H1 (cell line): Measurements from ENCODE around the gene PRKAG3. TPM values are rescaled to one million over a fixed set of nuclear protein-coding genes. Genes with fewer than 3 reads are reported as not detected.

Experiments used
- CTCF ChIA-PET: fragments of 300-600 bp; sonication (Branson Sonifier 250); formaldehyde crosslinking; loops from one replicate; lab custom pipeline; 2021; ENCODE audit not compliant: partially characterized antibody; lab: Charles Lee
- POLR2A ChIA-PET: fragments of 300-600 bp; sonication (Branson Sonifier 250); formaldehyde crosslinking; loops from one replicate; lab custom pipeline; 2021; ENCODE audit warnings: inconsistent platforms; ENCODE audit not compliant: partially characterized antibody; lab: Charles Lee
- DNase-seq, 2 experiments: peaks; one replicate each; pipeline versions ENCODE4 v3.0.0 to v3.0.0-alpha.2; 2010 to 2022; ENCODE audit warnings: low spot score in 2 of 2, low read depth in 1 of 2, mixed read lengths in 1 of 2
- FAIRE-seq: peaks from 2 replicates; lab custom pipeline; 2011; peaks lifted over from hg19 to GRCh38; lab: Jason Lieb, UNC
- H2AFZ ChIP-seq: 2 replicates; pipeline ENCODE4 v1.8.1; 2012; ENCODE audit warnings: low read length, inconsistent platforms
- H2AK5ac ChIP-seq: 2 replicates; pipeline ENCODE4 v1.6.1; 2013; ENCODE audit warnings: low read depth, low read length
- H2BK120ac ChIP-seq: replicated peaks from 2 replicates; pipeline ENCODE3; 2013; ENCODE audit warnings: low read depth, low read length, inconsistent platforms
- H2BK12ac ChIP-seq: 2 replicates; pipeline ENCODE4 v1.6.1; 2013; ENCODE audit warnings: low read depth, low read length
- H2BK15ac ChIP-seq: 2 replicates; pipeline ENCODE4 v1.6.1; 2013; ENCODE audit warnings: low read length
- H2BK20ac ChIP-seq: 2 replicates; pipeline ENCODE4 v1.6.1; 2013; ENCODE audit warnings: low read length
- H2BK5ac ChIP-seq: 2 replicates; pipeline ENCODE4 v1.6.1; 2013; ENCODE audit warnings: low read depth, low read length
- H3K14ac ChIP-seq: 2 replicates; pipeline ENCODE4 v1.6.1; 2013; ENCODE audit warnings: inconsistent platforms; ENCODE audit not compliant: insufficient read length
- H3K18ac ChIP-seq: 2 replicates; pipeline ENCODE4 v1.6.1; 2013; ENCODE audit warnings: low read length; ENCODE audit errors: extremely low read depth
- H3K23ac ChIP-seq: 2 replicates; pipeline ENCODE4 v1.6.1; 2013; ENCODE audit warnings: inconsistent platforms; ENCODE audit not compliant: insufficient read length
- H3K23me2 ChIP-seq: 2 replicates; pipeline ENCODE4 v1.6.1; 2013; ENCODE audit warnings: low read depth, low read length
- H3K27ac ChIP-seq: 2 replicates; pipeline ENCODE4 v1.6.1; 2011; ENCODE audit warnings: low read depth, low read length, inconsistent platforms
- H3K27me3 ChIP-seq, 4 experiments: replicated peaks in 1 of 4; 1 replicate in 1 of 4; 2 replicates in 3 of 4; pipeline versions ENCODE4 v1.6.1 to v1.8.1; 2011 to 2013; ENCODE audit warnings: low read length in 3 of 4, mild to moderate bottlenecking in 3 of 4, inconsistent platforms in 2 of 4, mixed read lengths in 2 of 4, moderate library complexity in 1 of 4; ENCODE audit not compliant: control insufficient read depth in 3 of 4, insufficient read depth in 3 of 4; ENCODE audit errors: extremely low read depth in 1 of 4
- H3K36me3 ChIP-seq, 4 experiments: 2 replicates each; pipeline versions ENCODE4 v1.6.1 to v1.8.1; 2011 to 2013; ENCODE audit warnings: mild to moderate bottlenecking in 4 of 4, low read length in 3 of 4, moderate library complexity in 2 of 4, control low read depth in 1 of 4, inconsistent platforms in 1 of 4; ENCODE audit not compliant: insufficient read depth in 4 of 4, control insufficient read depth in 2 of 4
- H3K4ac ChIP-seq: replicated peaks from 2 replicates; pipeline ENCODE3; 2013; ENCODE audit warnings: low read length, low read depth, mixed read lengths, inconsistent platforms; ENCODE audit not compliant: insufficient read length
- H3K4me1 ChIP-seq, 4 experiments: replicated peaks in 1 of 4; 1 replicate in 1 of 4; 2 replicates in 3 of 4; pipeline versions ENCODE4 v1.6.1 to v1.8.1; 2011 to 2013; ENCODE audit warnings: low read length in 3 of 4, inconsistent platforms in 2 of 4, mixed read lengths in 1 of 4; ENCODE audit not compliant: insufficient read depth in 4 of 4, control insufficient read depth in 3 of 4
- H3K4me2 ChIP-seq, 2 experiments: 2 replicates each; pipeline versions ENCODE4 v1.6.1 to v1.8.1; 2011 to 2013; ENCODE audit warnings: low read depth in 2 of 2, low read length in 2 of 2, control low read depth in 1 of 2, inconsistent platforms in 1 of 2, mild to moderate bottlenecking in 1 of 2; ENCODE audit not compliant: insufficient read depth in 1 of 2
- H3K4me3 ChIP-seq, 4 experiments: fragments of 200-600, 300-600 bp in 1 of 4; sonication (generic), shearing (Covaris generic), sonication (Bioruptor Twin) in 1 of 4; 2 replicates each; pipeline versions ENCODE4 v1.5.1 to v1.8.1; 2011 to 2016; ENCODE audit warnings: low read length in 4 of 4, low read depth in 3 of 4, control low read depth in 2 of 4, inconsistent platforms in 2 of 4, mild to moderate bottlenecking in 2 of 4, mixed read lengths in 1 of 4, moderate library complexity in 1 of 4; ENCODE audit not compliant: insufficient read depth in 2 of 4; ENCODE audit errors: extremely low read depth in 1 of 4
- H3K56ac ChIP-seq: replicated peaks from 2 replicates; pipeline ENCODE3; 2013; ENCODE audit warnings: low read depth, mild to moderate bottlenecking, mixed read lengths, low read length, inconsistent platforms; ENCODE audit not compliant: insufficient read length
- H3K79me1 ChIP-seq: 2 replicates; pipeline ENCODE4 v1.6.1; 2013; ENCODE audit warnings: low read depth, low read length, control low read depth
- H3K79me2 ChIP-seq, 2 experiments: 2 replicates each; pipeline versions ENCODE4 v1.6.1 to v1.8.1; 2012 to 2013; ENCODE audit warnings: low read length in 2 of 2, mild to moderate bottlenecking in 2 of 2, inconsistent platforms in 1 of 2; ENCODE audit not compliant: insufficient read depth in 2 of 2, control insufficient read depth in 1 of 2
- H3K9ac ChIP-seq, 4 experiments: replicated peaks in 1 of 4; 1 replicate in 1 of 4; 2 replicates in 3 of 4; pipeline versions ENCODE4 v1.6.1 to v1.8.1; 2011 to 2013; ENCODE audit warnings: low read depth in 3 of 4, low read length in 3 of 4, control low read depth in 2 of 4, mild to moderate bottlenecking in 2 of 4, moderate library complexity in 2 of 4, inconsistent platforms in 1 of 4; ENCODE audit errors: extremely low read depth in 1 of 4
- H3K9me3 ChIP-seq, 2 experiments: 2 replicates each; pipeline versions ENCODE4 v1.6.1 to v1.8.1; 2012 to 2013; ENCODE audit warnings: mild to moderate bottlenecking in 2 of 2, moderate library complexity in 2 of 2, control low read depth in 1 of 2, inconsistent platforms in 1 of 2, low read depth in 1 of 2, low read length in 1 of 2, mixed read lengths in 1 of 2; ENCODE audit not compliant: insufficient read depth in 2 of 2
- H4K20me1 ChIP-seq, 2 experiments: replicated peaks in 1 of 2; 2 replicates each; pipeline versions ENCODE3 to v1.8.1; 2011 to 2013; ENCODE audit warnings: inconsistent platforms in 2 of 2, low read length in 2 of 2, mild to moderate bottlenecking in 1 of 2; ENCODE audit not compliant: insufficient read depth in 2 of 2, control insufficient read depth in 1 of 2
- H4K5ac ChIP-seq: 2 replicates; pipeline ENCODE4 v1.6.1; 2013; ENCODE audit warnings: low read length, low read depth, mixed read lengths, inconsistent platforms; ENCODE audit not compliant: insufficient read length
- H4K8ac ChIP-seq: 2 replicates; pipeline ENCODE4 v1.8.0; 2013; ENCODE audit warnings: mild to moderate bottlenecking, moderate library complexity, low read length, inconsistent platforms; ENCODE audit not compliant: insufficient read depth; ENCODE audit errors: extremely low read depth
- H4K91ac ChIP-seq: replicated peaks from 2 replicates; pipeline ENCODE3; 2013; ENCODE audit warnings: low read length, mixed read lengths, inconsistent platforms; ENCODE audit not compliant: insufficient read length
- CEBPB ChIP-seq: IDR thresholded peaks from 2 replicates; pipeline ENCODE4 v1.6.1; 2012; ENCODE audit warnings: low read depth, low read length
- GTF2F1 ChIP-seq: IDR thresholded peaks from 2 replicates; pipeline ENCODE4 v1.6.1; 2012; ENCODE audit warnings: low read depth, low read length, improper control_type of control experiment, borderline replicate concordance
- RBBP5 ChIP-seq: IDR thresholded peaks from 2 replicates; pipeline ENCODE4 v1.7.1; 2012; ENCODE audit warnings: low read depth, mild to moderate bottlenecking, inconsistent platforms, low read length, moderate library complexity, borderline replicate concordance
- SP1 ChIP-seq: IDR thresholded peaks from 2 replicates; pipeline ENCODE4 v1.6.1; 2011; ENCODE audit warnings: low read depth, low read length
- WGBS, 2 experiments: shearing (Covaris generic) in 1 of 2; methylation state at CpG; one replicate each; pipeline versions ENCODE4 v1.1.6 to v1.1.7; 2013 to 2015; ENCODE audit warnings: low lambda C conversion rate in 2 of 2, mixed read lengths in 2 of 2, inconsistent platforms in 1 of 2, low coverage in 1 of 2, missing lambda C conversion rate in 1 of 2; ENCODE audit not compliant: insufficient replicate concordance in 2 of 2, insufficient coverage in 1 of 2, insufficient read length in 1 of 2; ENCODE audit errors: extremely low coverage in 1 of 2, missing lambda C conversion rate in 1 of 2; 5-methylcytosine and 5-hydroxymethylcytosine counted together
- polyA plus RNA-seq, 7 experiments: library from polyadenylated mRNA; depleted of rRNA in 3 of 7; stranded (reverse) in 5 of 7; unstranded in 2 of 7; fragments of >200 nt in 5 of 7; fragments of 200-250 nt in 2 of 7; gene quantifications; 1 replicate in 5 of 7; 2 replicates in 1 of 7; 4 replicates in 1 of 7; pipeline versions ENCODE4 v1.2.1 to v1.2.3, GENCODE V29; 2011 to 2013; ENCODE audit warnings: missing spikeins in 2 of 7, mixed read lengths in 2 of 7
- total RNA-seq: library from RNA; stranded (reverse); fragmentation: NEBNext Ultra II Directional; extraction: Animal tissue kit (Norgen Biotek cat#: 25700); gene quantifications from 2 replicates; pipeline ENCODE4 v1.2.1, GENCODE V29; 2021
- TF ChIP-seq, protein P1 (sequence below): IDR thresholded peaks from 2 replicates; pipeline ENCODE4 v1.6.1; 2011; ENCODE audit warnings: low read depth, mild to moderate bottlenecking, low read length; ENCODE audit not compliant: insufficient read depth

The PRKAG3 gene
- total and polyA plus RNA-seq, 2 of the 8 experiments (the other 6 are each of a cell fraction or from before 2014, with no cell fraction given): not detected

DNA sequence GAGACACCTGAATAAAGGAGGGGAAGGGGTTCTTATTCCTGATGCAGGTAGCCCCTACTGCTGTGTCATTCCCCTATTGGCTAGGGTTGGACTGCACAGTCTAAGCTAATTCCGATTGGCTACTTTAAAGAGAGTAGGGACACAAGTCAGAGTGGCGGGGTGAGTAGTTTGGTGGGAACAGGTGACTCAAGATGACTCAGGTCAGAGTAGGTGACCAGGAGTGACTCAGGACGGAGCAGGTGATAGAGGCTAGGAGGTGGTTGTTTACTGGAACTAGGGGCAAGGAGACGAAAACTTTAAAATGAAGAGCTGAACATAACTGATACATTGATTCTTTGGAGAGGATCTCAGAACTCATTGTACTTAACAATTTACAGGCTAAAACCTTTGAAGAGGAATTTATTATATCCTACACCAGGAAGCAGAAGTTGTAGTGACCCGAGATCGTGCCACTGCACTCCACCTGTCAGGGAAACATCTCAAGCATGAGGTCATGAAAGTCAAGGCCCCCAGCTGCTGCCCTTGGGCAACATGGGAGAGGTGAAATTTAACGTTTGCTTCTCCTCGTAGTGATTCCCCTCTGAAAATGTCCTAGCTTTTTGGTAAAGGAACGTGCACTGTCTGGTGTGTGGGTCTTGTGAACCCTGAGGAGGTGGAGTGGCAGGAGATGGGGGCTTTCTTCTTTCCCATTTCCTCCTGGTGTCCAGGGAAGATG lies 54.2 kb downstream of the PRKAG3 start:
- Histone ChIP-seq H3K4me1 (peaks cover 0 to 2% (median under 1%) of the 10 kb centered on the region in 4 experiments; a peak in 1 of 7 replicates), H3K4me3 (no peak overlapping the region), H2BK15ac (no peak overlapping the region), H4K20me1 (no peaks in the 10 kb centered on the region), H3K56ac (no peak overlapping the region), H2BK5ac (no peak overlapping the region), H4K5ac (no peak overlapping the region), H3K79me1 (no peaks in the 10 kb centered on the region), H3K4me2 (no peak overlapping the region), H2AFZ (no peak overlapping the region), H3K79me2 (no peaks in the 10 kb centered on the region), H3K27ac (no peak overlapping the region), H2BK120ac (no peak overlapping the region), H3K18ac (no peak overlapping the region), H3K23ac (no peak overlapping the region), H2AK5ac (no peak overlapping the region), H3K36me3 (no peaks in the 10 kb centered on the region), H3K4ac (no peak overlapping the region), H3K14ac (no peak overlapping the region), H2BK20ac (no peak overlapping the region), H3K27me3 (peaks cover 2 to 18% (median 12%) of the 10 kb centered on the region in 4 experiments), H3K9ac (no peak overlapping the region), H4K8ac (no peak overlapping the region), H2BK12ac (no peak overlapping the region), H3K23me2 (peaks cover 6% of the 10 kb centered on the region), H3K9me3 (no peaks in the 10 kb centered on the region), H4K91ac (no peak overlapping the region)
- no peak for TF ChIP-seq SP1
- no peak for TF ChIP-seq CEBPB
- TF ChIP-seq GTF2F1: no peak
- TF ChIP-seq RBBP5: no peak
- TF ChIP-seq, protein P1, sequence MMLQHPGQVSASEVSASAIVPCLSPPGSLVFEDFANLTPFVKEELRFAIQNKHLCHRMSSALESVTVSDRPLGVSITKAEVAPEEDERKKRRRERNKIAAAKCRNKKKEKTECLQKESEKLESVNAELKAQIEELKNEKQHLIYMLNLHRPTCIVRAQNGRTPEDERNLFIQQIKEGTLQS: no peak
- ChIA-PET CTCF (interaction anchor here (1.3 to 2.0 kb wide), 3 partner anchors 18 to 70 kb away, joined by 4 to 7 read pairs (median 4); no protein-coding TSS in a partner anchor), POLR2A (no interaction called here)
- no peak for FAIRE-seq
- 91% methylated on average over 9 of the region's 9 CpGs; no CpG with 5 or more reads in 1 of the 2 experiments for WGBS, 2 experiments
- DNase-seq: no peak
